ENCODE data around the gene SLC9A1. TPM values are rescaled to one million over a fixed set of nuclear protein-coding genes. Genes with fewer than 3 reads are reported as not detected.
A peak's percentile ranks its signal among the peaks of the same experiment; 100 is the strongest.

Gene SLC9A1
- total RNA-seq, 2 experiments from 2014 or later: 5.8 to 19.2 TPM

- Histone ChIP-seq H2AFZ (ENCODE audit: low read length) (peak overlapping the region; percentile 97), H4K20me1 (ENCODE audit: insufficient read depth, low read length) (no peaks in the 10 kb centered on the region), H3K79me2 (ENCODE audit: insufficient read depth, low read depth, low read length) (no peaks in the 10 kb centered on the region), H3K9me3 (ENCODE audit: low read length) (no peaks in the 10 kb centered on the region), H3K4me3 (ENCODE audit: low read depth, low read length, poor library complexity, severe bottlenecking) (no peak overlapping the region), H3K4me2 (ENCODE audit: low read length) (peak overlapping the region; percentile 57), H3K36me3 (ENCODE audit: insufficient read depth, low read length) (no peaks in the 10 kb centered on the region), H3K27ac (ENCODE audit: low read depth, low read length, poor library complexity, severe bottlenecking) (peak overlapping the region; percentile 55), H3K4me1 (ENCODE audit: insufficient read depth, low read length, poor library complexity, severe bottlenecking) (peaks cover 14% of the 10 kb centered on the region), H3K9me2 (ENCODE audit: insufficient read depth, low read length) (no peaks in the 10 kb centered on the region)
- DNase-seq (ENCODE audit: low spot score): peak; percentile 87
- CTCF ChIA-PET (ENCODE audit: unreplicated experiment): interaction anchor here (1.7 kb wide), 1 partner anchor 136 kb away, joined by 4 read pairs; no protein-coding TSS in a partner anchor
- TF ChIP-seq, protein P1, sequence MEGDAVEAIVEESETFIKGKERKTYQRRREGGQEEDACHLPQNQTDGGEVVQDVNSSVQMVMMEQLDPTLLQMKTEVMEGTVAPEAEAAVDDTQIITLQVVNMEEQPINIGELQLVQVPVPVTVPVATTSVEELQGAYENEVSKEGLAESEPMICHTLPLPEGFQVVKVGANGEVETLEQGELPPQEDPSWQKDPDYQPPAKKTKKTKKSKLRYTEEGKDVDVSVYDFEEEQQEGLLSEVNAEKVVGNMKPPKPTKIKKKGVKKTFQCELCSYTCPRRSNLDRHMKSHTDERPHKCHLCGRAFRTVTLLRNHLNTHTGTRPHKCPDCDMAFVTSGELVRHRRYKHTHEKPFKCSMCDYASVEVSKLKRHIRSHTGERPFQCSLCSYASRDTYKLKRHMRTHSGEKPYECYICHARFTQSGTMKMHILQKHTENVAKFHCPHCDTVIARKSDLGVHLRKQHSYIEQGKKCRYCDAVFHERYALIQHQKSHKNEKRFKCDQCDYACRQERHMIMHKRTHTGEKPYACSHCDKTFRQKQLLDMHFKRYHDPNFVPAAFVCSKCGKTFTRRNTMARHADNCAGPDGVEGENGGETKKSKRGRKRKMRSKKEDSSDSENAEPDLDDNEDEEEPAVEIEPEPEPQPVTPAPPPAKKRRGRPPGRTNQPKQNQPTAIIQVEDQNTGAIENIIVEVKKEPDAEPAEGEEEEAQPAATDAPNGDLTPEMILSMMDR (conservative IDR thresholded peaks at IDR 0.05; ENCODE audit: low read length): no peak
- TF ChIP-seq EZH2phosphoT487 (IDR thresholded peaks at IDR 0.05; ENCODE audit: borderline replicate concordance, low read depth, low read length): no peak
- POLR2A ChIA-PET: interaction anchor here (0.6 to 1.2 kb wide), 4 partner anchors 9 to 500 kb away, joined by 3 to 5 read pairs (median 4); no protein-coding TSS in a partner anchor
- no TSS peak for BruUV-seq (replicated peaks)
- intact Hi-C loops (cut with micrococcal nuclease; ENCODE audit: unreplicated experiment): no loop called here
Measured at GRCh38 chr1:27161594-27161993, 6.7 kb upstream of the SLC9A1 start.

- no peak for DNase-seq (ENCODE audit: low spot score)
- Histone ChIP-seq H3K9me2 (ENCODE audit: insufficient read depth, low read length) (no peaks in the 10 kb centered on the region), H3K27ac (ENCODE audit: low read depth, low read length, poor library complexity, severe bottlenecking) (no peak overlapping the region), H3K4me3 (ENCODE audit: low read depth, low read length, poor library complexity, severe bottlenecking) (no peak overlapping the region), H3K4me2 (ENCODE audit: low read length) (no peak overlapping the region), H3K79me2 (ENCODE audit: insufficient read depth, low read depth, low read length) (peaks cover 24% of the 10 kb centered on the region), H3K4me1 (ENCODE audit: insufficient read depth, low read length, poor library complexity, severe bottlenecking) (peaks cover 44% of the 10 kb centered on the region), H4K20me1 (ENCODE audit: insufficient read depth, low read length) (peaks cover 13% of the 10 kb centered on the region; the same call in 1 of the 2 replicates), H3K36me3 (ENCODE audit: insufficient read depth, low read length) (no peaks in the 10 kb centered on the region), H2AFZ (ENCODE audit: low read length) (no peak overlapping the region), H3K9me3 (ENCODE audit: low read length) (no peaks in the 10 kb centered on the region)
- TF ChIP-seq, protein P1 (conservative IDR thresholded peaks at IDR 0.05; ENCODE audit: low read length): no peak
- no peak for TF ChIP-seq EZH2phosphoT487 (IDR thresholded peaks at IDR 0.05; ENCODE audit: borderline replicate concordance, low read depth, low read length)
- BruUV-seq (replicated peaks): no TSS peak
- ChIA-PET POLR2A (no interaction called here), CTCF (ENCODE audit: unreplicated experiment) (no interaction called here)
- intact Hi-C loops (cut with micrococcal nuclease; ENCODE audit: unreplicated experiment): no loop called here
Measured at GRCh38 chr1:27157194-27157593, 2.3 kb upstream of the SLC9A1 start.

GRCh38 chr1:27154469-27154990 lies 395 bp downstream of the SLC9A1 start:
- H3K36me3 ChIP-seq (ENCODE audit: insufficient read depth, low read length): no peaks in the 10 kb centered on the region
- peaks cover 35% of the 10 kb centered on the region for H3K79me2 ChIP-seq (ENCODE audit: insufficient read depth, low read depth, low read length)
- peaks cover 13% of the 10 kb centered on the region; the same call in 1 of the 2 replicates for H4K20me1 ChIP-seq (ENCODE audit: insufficient read depth, low read length)
- POLR2A ChIA-PET: interaction anchor here (0.6 to 3.8 kb wide), 9 partner anchors 8 to 857 kb away, joined by 3 to 48 read pairs (median 3); no protein-coding TSS in a partner anchor
- no peaks in the 10 kb centered on the region for H3K9me3 ChIP-seq (ENCODE audit: low read length)
- H3K4me2 ChIP-seq (ENCODE audit: low read length): peak overlapping the region; percentile 79
- no peaks in the 10 kb centered on the region for H3K9me2 ChIP-seq (ENCODE audit: insufficient read depth, low read length)
- intact Hi-C loops (cut with micrococcal nuclease; ENCODE audit: unreplicated experiment): loop anchor here (2.0 kb wide), 2 partner anchors 18 to 42 kb away; no protein-coding TSS in a partner anchor
- no TSS peak for BruUV-seq (replicated peaks)
- CTCF ChIA-PET (ENCODE audit: unreplicated experiment): interaction anchor here (0.6 to 2.3 kb wide), 3 partner anchors 12 to 42 kb away, joined by 3 to 6 read pairs (median 4); no protein-coding TSS in a partner anchor
- no peak overlapping the region for H2AFZ ChIP-seq (ENCODE audit: low read length)
- TF ChIP-seq, protein P1 (conservative IDR thresholded peaks at IDR 0.05; ENCODE audit: low read length): no peak
- no peak for TF ChIP-seq EZH2phosphoT487 (IDR thresholded peaks at IDR 0.05; ENCODE audit: borderline replicate concordance, low read depth, low read length)
- H3K27ac ChIP-seq (ENCODE audit: low read depth, low read length, poor library complexity, severe bottlenecking): no peak overlapping the region
- peak overlapping the region; percentile 77 for H3K4me3 ChIP-seq (ENCODE audit: low read depth, low read length, poor library complexity, severe bottlenecking)
- no peak for DNase-seq (ENCODE audit: low spot score)
- peaks cover 53% of the 10 kb centered on the region for H3K4me1 ChIP-seq (ENCODE audit: insufficient read depth, low read length, poor library complexity, severe bottlenecking)

Data from OCI-LY7 (cell line).